NT2/D1 (cell line): Measurements from ENCODE around the gene MSH5.

Experiments
- DNase-seq: peaks from one replicate; pipeline ENCODE4 v3.0.0-alpha.2; 2011; ENCODE audit warnings: low read depth, low spot score
- H3K27me3 ChIP-seq: 2 replicates; pipeline ENCODE4 v1.6.0; 2011; ENCODE audit warnings: mild to moderate bottlenecking; ENCODE audit not compliant: insufficient read length, insufficient read depth
- H3K36me3 ChIP-seq: 2 replicates; pipeline ENCODE4 v1.6.1; 2011; ENCODE audit warnings: mild to moderate bottlenecking, low read length, mixed read lengths; ENCODE audit not compliant: insufficient read depth, insufficient read length
- H3K4me1 ChIP-seq: 2 replicates; pipeline ENCODE4 v1.5.1; 2011; ENCODE audit not compliant: insufficient read depth, insufficient read length
- H3K4me3 ChIP-seq: 2 replicates; pipeline ENCODE4 v1.5.1; 2011; ENCODE audit warnings: low read depth; ENCODE audit not compliant: insufficient read length
- H3K9ac ChIP-seq: 2 replicates; pipeline ENCODE4 v1.6.0; 2011; ENCODE audit warnings: low read depth; ENCODE audit not compliant: insufficient read length
- H3K9me3 ChIP-seq: 2 replicates; pipeline ENCODE4 v1.5.1; 2011; ENCODE audit warnings: mild to moderate bottlenecking, low read length; ENCODE audit not compliant: insufficient read depth
- SUZ12 ChIP-seq: IDR thresholded peaks from 2 replicates; pipeline ENCODE4 v1.6.1; 2011; ENCODE audit not compliant: insufficient read length, insufficient read depth; ENCODE audit errors: extremely low read depth
- YY1 ChIP-seq: IDR thresholded peaks from 2 replicates; pipeline ENCODE4 v1.6.1; 2011; ENCODE audit not compliant: insufficient read length, insufficient read depth
- ZNF274 ChIP-seq: IDR thresholded peaks from 2 replicates; pipeline ENCODE4 v1.6.1; 2011; ENCODE audit warnings: mild to moderate bottlenecking, low read depth, low read length

Gene MSH5

DNA sequence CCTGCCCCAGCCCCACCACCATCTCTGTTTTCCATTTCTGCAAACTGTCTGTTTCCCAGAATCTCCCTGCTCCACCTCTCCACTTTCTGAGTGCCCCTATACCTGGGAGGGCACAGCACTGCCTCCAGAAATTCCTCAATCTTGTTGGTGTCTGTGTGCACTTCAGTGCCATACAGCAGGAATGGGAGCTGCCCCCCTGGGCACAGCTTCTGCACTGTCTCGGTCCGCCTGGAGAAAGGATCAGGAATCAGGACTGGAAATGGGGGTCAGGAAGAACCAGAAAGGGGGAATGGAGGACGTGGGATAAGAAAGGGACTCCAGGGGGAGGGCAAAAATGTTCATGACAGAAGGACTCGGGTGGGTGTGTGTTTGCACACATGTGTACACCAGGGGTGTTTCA lies 6.1 kb upstream of the MSH5 start:
- Histone ChIP-seq H3K4me3 (peak overlapping the region; percentile 94), H3K9ac (peak overlapping the region; percentile 51), H3K9me3 (no peaks in the 10 kb centered on the region), H3K27me3 (no peaks in the 10 kb centered on the region), H3K36me3 (peaks cover 39% of the 10 kb centered on the region), H3K4me1 (peaks cover 6% of the 10 kb centered on the region)
- TF ChIP-seq ZNF274 = no peak
- no peak for TF ChIP-seq YY1
- no peak for TF ChIP-seq SUZ12
- DNase-seq = no peak

DNA sequence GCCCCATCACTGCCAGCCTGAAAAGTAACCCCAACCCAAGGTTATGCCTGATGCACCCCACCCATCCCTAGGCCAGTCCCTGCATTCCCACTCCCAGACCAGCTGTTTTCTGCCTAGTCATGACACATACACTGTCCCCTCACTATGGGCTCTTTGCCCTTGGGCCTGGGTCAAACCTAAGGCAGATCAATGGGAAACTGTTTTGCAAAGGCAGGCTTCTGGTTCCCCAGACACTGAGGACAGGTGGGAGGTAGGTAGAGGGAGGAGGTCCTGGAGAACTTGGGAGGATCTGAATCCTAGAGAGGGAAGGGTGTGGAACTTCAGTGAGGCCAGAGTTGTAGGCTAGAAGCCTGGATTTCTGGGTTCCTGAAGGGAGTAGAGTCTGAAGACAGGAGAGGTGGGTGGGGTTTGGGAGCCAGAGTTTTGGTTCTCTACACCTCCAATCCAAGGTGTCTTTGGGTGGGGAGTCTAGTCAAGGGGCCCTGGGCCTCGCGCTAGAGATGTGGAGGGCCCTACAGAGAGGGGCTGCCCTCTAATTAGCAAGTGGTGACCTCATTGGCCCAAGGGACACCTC lies 5.5 kb upstream of the MSH5 start:
- H3K4me1 ChIP-seq = peaks cover 4% of the 10 kb centered on the region
- H3K27me3 ChIP-seq = no peaks in the 10 kb centered on the region
- H3K9me3 ChIP-seq = no peaks in the 10 kb centered on the region
- H3K36me3 ChIP-seq = peaks cover 36% of the 10 kb centered on the region
- no peak for DNase-seq
- peak overlapping the region; percentile 51 for H3K9ac ChIP-seq
- H3K4me3 ChIP-seq = peak overlapping the region; percentile 94
- no peak for TF ChIP-seq SUZ12
- no peak for TF ChIP-seq YY1
- TF ChIP-seq ZNF274 = no peak

DNA sequence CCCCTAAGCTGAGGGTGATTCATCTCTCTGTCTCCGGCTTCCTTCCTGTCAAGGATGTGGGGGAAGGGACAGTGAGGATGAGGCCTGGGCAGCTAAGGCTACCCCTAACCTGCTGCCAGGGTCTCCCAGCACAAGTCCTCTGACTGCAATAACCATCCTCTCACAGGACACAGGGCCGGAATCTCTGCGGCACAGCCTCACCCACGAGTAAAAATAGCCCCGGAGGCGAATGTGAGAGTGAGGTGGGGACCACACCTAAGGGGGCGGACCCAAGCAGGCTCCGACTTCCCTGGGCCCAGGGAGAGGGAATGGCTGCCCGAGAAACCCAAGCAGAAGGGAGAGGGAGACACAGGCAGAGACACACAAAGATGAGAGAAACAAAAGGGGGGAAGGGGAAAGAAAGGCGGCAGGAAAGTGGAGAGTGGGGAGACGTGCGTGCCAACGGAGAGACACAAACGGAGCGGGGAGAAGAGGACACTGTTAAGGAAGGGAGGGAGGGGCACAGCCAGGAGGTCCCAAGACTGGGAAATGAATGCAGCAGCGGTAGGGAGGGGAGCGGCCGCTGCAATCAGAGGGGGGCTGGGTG lies 4.9 kb upstream of the MSH5 start:
- H3K36me3 ChIP-seq = peaks cover 36% of the 10 kb centered on the region
- no peaks in the 10 kb centered on the region for H3K27me3 ChIP-seq
- peak overlapping the region; percentile 97 for H3K9ac ChIP-seq
- H3K9me3 ChIP-seq = no peaks in the 10 kb centered on the region
- peak overlapping the region; percentile 94 for H3K4me3 ChIP-seq
- peaks cover 4% of the 10 kb centered on the region for H3K4me1 ChIP-seq
- DNase-seq = peak; percentile 74
- TF ChIP-seq YY1 = no peak
- no peak for TF ChIP-seq ZNF274
- no peak for TF ChIP-seq SUZ12

DNA sequence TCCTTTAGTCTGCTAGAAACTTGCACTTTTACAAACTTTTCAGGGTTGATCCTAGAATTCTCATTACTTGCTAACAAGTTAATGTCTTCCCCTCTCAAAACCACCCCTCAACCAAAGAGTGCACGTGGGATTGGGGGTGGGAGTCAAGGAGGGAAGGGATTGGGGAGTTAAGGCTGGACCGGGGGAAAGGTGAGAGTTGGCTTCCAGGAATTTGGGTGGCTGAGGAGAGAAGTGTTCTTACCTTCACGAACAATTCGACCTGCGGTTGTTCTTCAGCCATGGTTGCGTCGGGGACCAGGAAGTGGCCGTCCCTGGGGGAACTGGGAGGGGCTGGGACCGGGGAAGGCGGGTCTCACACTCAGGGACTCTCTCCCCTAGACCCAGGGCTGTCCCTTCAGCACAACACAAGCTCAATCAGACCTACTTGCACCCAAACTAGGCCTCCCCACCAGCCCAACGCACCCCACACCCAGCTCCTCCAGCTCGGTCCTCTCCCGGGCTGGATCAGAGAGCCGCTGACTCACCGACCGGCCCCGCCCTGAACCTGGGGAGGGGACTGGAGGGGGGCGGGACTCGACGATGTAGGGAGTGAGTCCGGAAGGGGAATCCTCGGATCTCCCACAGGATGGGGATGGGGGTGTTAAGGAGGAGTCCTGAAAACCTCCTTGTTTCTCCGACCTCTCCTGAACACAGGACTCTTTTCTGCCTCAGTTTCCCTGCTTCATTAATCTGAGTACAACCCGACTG lies 3.6 kb upstream of the MSH5 start, which contains the start of gene CLIC1:
TSS of gene CLIC1 (minus strand) at position 510 of the 747 bp plus-strand sequence. CDS start at position 280, 230 bp downstream.
- Histone ChIP-seq H3K4me1 (peaks cover 2% of the 10 kb centered on the region), H3K9me3 (no peaks in the 10 kb centered on the region), H3K36me3 (peaks cover 36% of the 10 kb centered on the region), H3K27me3 (no peaks in the 10 kb centered on the region), H3K9ac (peak within 1 kb of the TSS; percentile 97), H3K4me3 (peak within 1 kb of the TSS; percentile 94)
- peak; percentile 51 for DNase-seq
- TF ChIP-seq SUZ12 (no peak), YY1 (no peak), ZNF274 (no peak)

DNA sequence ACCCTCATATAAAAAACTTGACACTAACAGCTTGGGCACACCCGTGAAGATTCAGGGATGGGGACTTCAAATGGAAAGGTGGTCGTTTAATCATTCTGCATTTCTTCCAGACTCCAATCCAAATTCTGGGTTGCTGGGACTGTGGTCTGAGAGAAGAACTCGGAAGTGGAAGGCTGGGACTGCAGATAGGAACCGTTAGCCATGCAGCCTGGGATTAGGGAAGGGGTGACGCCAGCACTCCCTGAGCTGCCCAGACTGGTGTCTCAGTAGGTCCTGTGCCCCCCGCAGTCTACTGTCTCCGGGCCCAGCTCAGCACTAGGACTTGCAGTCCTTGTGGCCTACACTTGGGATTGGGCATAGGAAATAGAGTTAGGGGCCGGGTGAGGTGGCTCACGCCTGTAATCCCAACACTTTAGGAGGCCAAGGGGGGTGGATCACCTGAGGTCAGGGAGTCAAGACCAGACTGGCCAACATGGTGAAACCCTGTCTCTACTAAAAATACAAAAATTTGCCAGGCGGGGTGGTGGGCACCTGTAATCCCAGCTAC lies 3.0 kb upstream of the MSH5 start:
- Histone ChIP-seq H3K36me3 (peaks cover 36% of the 10 kb centered on the region), H3K9ac (peak overlapping the region; percentile 37), H3K9me3 (no peaks in the 10 kb centered on the region), H3K4me3 (peak overlapping the region; percentile 94), H3K27me3 (no peaks in the 10 kb centered on the region), H3K4me1 (peaks cover 2% of the 10 kb centered on the region)
- DNase-seq = no peak
- TF ChIP-seq YY1 = no peak
- TF ChIP-seq SUZ12 = no peak
- TF ChIP-seq ZNF274 = no peak

DNA sequence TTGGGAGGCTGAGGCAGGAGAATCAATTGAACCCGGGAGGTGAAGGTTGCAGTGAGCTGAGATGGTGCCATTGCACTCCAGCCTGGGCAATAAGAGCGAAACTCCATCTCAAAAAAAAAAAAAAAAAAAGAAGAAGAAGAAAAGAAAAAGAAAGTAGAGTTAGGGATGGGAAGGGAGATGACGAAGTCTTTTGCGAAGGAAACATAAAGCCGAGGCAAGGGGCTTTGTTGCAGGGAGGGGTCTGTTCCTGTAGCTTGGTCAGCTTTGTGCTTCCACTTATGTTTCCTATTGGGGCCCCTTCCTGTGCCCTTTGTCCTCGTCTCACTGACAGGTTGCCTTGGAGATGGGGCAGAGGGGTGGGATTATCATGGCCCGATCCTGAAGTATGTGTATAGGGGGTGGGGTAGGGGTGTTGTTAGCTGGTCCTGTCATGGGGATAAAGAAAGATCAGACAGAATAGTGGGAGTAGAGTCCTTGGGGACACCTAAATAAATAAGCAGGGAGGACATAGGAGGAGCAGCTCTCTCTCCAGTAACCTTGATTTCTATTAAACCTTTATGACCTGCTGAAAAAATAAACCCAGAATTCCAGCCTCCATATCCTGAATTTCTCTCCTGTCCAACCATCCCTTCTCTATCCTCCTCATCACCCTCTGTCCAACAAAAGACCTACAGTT lies 2.4 kb upstream of the MSH5 start:
- DNase-seq = no peak
- no peaks in the 10 kb centered on the region for H3K9me3 ChIP-seq
- peaks cover 35% of the 10 kb centered on the region for H3K36me3 ChIP-seq
- H3K27me3 ChIP-seq = no peaks in the 10 kb centered on the region
- peaks cover 2% of the 10 kb centered on the region for H3K4me1 ChIP-seq
- TF ChIP-seq SUZ12 (no peak), ZNF274 (no peak), YY1 (no peak)
- H3K4me3 ChIP-seq = no peak overlapping the region
- no peak overlapping the region for H3K9ac ChIP-seq
